A204.1 (cell line): ENCODE measurements around the gene PIK3CG.
A peak's percentile ranks its signal among the peaks of the same experiment; 100 is the strongest.
"Not testable (repeated sequence)": the region's sequence is repeated elsewhere in the genome, so short reads cannot be mapped to it uniquely, and the experiment has no call there.

Experiments
- FAIRE-seq: peaks from 2 replicates; lab custom pipeline; 2012; peaks lifted over from hg19 to GRCh38; lab: Jason Lieb, UNC

The PIK3CG gene

DNA sequence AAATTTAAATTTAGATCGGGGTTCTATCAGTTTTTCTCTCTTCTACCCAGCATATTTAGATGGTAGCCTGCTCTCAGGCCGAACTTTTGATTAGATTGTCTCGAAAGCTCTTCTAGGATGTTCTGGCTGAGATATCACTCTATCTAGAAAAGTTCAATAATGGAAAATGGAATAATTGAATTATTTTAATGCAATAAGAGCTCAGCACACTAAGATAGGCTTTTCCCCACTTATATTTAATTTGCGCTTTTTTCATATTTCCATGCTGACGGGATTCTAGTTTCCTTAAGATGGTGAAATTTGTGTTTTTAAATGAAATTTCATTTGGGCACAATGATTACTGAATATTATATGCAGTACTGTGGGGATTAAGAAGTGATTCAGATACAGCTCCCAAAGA, 73.7 kb downstream of the PIK3CG start:
- no peak for FAIRE-seq

- FAIRE-seq = no peak
Observed at GRCh38 chr7:106944035-106944665, 79.1 kb downstream of the PIK3CG start.

GRCh38 chr7:106947244-106947728, 82.2 kb downstream of the PIK3CG start:
- FAIRE-seq = peak; percentile 82

GRCh38 chr7:106952001-106952657, 87.0 kb downstream of the PIK3CG start:
- no peak for FAIRE-seq

- no peak for FAIRE-seq
Observed at GRCh38 chr7:106952658-106953231, 87.7 kb downstream of the PIK3CG start.

GRCh38 chr7:106954840-106955239, 89.8 kb downstream of the PIK3CG start:
- FAIRE-seq = no peak

GRCh38 chr7:106955857-106956256, 90.8 kb downstream of the PIK3CG start:
- FAIRE-seq = not testable (repeated sequence)
